ENCODE data around the gene UBXN1. TPM values are rescaled to one million over a fixed set of nuclear protein-coding genes. Genes with fewer than 3 reads are reported as not detected.
A peak's percentile ranks its signal among the peaks of the same experiment; 100 is the strongest.

The UBXN1 gene
- total RNA-seq, 1 experiment from 2014 or later = 118 TPM

DNA sequence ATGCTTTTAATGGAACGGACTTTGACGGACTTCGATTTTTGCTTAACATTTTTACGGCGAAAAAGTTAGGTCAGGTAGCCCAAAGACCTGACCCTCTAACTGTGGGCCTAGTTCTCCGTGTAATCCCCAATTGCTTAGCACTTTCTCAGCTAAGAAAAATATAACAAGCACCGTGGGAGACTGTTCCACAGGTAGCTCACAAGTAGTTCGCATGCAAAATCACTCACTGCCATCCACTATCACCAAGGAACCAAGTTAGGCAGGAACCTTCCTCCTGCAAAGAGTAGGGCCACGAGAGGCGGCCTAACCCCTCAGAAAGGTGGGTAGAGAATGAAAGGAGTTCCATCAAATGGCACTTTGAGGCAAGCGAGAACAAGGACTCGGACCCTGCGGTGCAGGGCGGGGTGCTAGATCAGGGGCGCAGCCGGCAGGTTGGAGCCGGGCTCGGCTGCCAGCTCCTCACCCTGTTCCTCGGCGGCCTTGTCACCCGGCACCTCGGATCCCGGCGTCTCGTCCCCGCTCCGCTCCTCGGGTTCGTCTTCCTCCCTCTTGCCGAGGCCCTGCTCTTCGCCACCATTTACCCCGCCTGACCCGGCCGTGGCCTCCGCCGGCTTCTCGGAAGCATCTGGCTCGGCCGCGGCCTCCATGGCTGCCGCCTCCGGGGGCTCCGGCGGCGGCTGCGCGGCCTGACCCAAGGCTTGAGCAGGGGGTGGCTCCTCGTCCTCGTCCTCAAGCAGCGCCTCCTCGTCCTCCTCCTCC lies 47.5 kb upstream of the UBXN1 start:
- Histone ChIP-seq H3K36me3 (ENCODE audit: control insufficient read depth, insufficient read depth, low read length) (peaks cover 1% of the 10 kb centered on the region; the same call in 1 of the 2 replicates), H3K4me1 (peaks cover 29% of the 10 kb centered on the region), H3K27me3 (replicated peaks; ENCODE audit: control insufficient read depth, insufficient read depth, low read length) (no peaks in the 10 kb centered on the region), H3K9me3 (no peaks in the 10 kb centered on the region), H3K4me3 (ENCODE audit: low read depth, low read length) (peak overlapping the region; percentile 94)
- peak overlapping the region; percentile 99 for H3K4me3 Mint-ChIP-seq (ENCODE audit: unreplicated experiment)
- ChIA-PET CTCF (interaction anchor here (1.1 to 4.0 kb wide), 3 partner anchors 27 to 166 kb away, joined by 3 to 21 read pairs (median 4); partner anchors contain the start of gene ZBTB3), POLR2A (interaction anchor here (0.6 to 4.8 kb wide), 14 partner anchors 13 to 155 kb away, joined by 3 to 71 read pairs (median 11); partner anchors contain the start of genes BSCL2, C11orf98, CSKMT and EEF1G)
- no peaks in the 10 kb centered on the region for H3K27me3 Mint-ChIP-seq (ENCODE audit: insufficient read depth, unreplicated experiment)
- H3K36me3 Mint-ChIP-seq (ENCODE audit: insufficient read depth, unreplicated experiment) = peaks cover 88% of the 10 kb centered on the region
- intact Hi-C loops (cut with micrococcal nuclease; ENCODE audit: unreplicated experiment) = loop anchor here (2.0 to 10.0 kb wide), 2 partner anchors 14 to 128 kb away; no protein-coding TSS in a partner anchor
- peaks cover 34% of the 10 kb centered on the region for H3K4me1 Mint-ChIP-seq (ENCODE audit: low read depth, unreplicated experiment)
- peak overlapping the region; percentile 98 for H3K27ac Mint-ChIP-seq (ENCODE audit: unreplicated experiment)
- no peak for TF ChIP-seq CTCF (IDR thresholded peaks at IDR 0.05; ENCODE audit: insufficient read depth in 1 of 2, low read depth in 1 of 2, low read length in 1 of 2, severe bottlenecking in 1 of 2, unreplicated experiment in 1 of 2)
- no TSS peak for BruUV-seq (replicated peaks)
- no peak for DNase-seq
- no peaks in the 10 kb centered on the region for H3K9me3 Mint-ChIP-seq (ENCODE audit: unreplicated experiment)

- H3K27me3 ChIP-seq (replicated peaks; ENCODE audit: control insufficient read depth, insufficient read depth, low read length) = no peaks in the 10 kb centered on the region
- Mint-ChIP-seq H3K27me3 (ENCODE audit: insufficient read depth, unreplicated experiment) (no peaks in the 10 kb centered on the region), H3K36me3 (ENCODE audit: insufficient read depth, unreplicated experiment) (peaks cover 91% of the 10 kb centered on the region), H3K4me3 (ENCODE audit: unreplicated experiment) (peak overlapping the region; percentile 99), H3K27ac (ENCODE audit: unreplicated experiment) (peak overlapping the region; percentile 98), H3K9me3 (ENCODE audit: unreplicated experiment) (no peaks in the 10 kb centered on the region), H3K4me1 (ENCODE audit: low read depth, unreplicated experiment) (peaks cover 34% of the 10 kb centered on the region)
- TF ChIP-seq CTCF (IDR thresholded peaks at IDR 0.05; ENCODE audit: insufficient read depth in 1 of 2, low read depth in 1 of 2, low read length in 1 of 2, severe bottlenecking in 1 of 2, unreplicated experiment in 1 of 2) = no peak
- H3K4me3 ChIP-seq (ENCODE audit: low read depth, low read length) = peak overlapping the region; percentile 94
- H3K4me1 ChIP-seq = peaks cover 29% of the 10 kb centered on the region
- peaks cover 4% of the 10 kb centered on the region for H3K36me3 ChIP-seq (ENCODE audit: control insufficient read depth, insufficient read depth, low read length)
- CTCF ChIA-PET = interaction anchor here (1.1 to 4.0 kb wide), 2 partner anchors 28 to 61 kb away, joined by 3 to 21 read pairs; partner anchors contain the start of gene ZBTB3
- peak in 1 of 2 experiments; percentile 41 for DNase-seq
- TSS peak; percentile 18 for BruUV-seq (replicated peaks)
- H3K9me3 ChIP-seq = no peaks in the 10 kb centered on the region
- intact Hi-C loops (cut with micrococcal nuclease; ENCODE audit: unreplicated experiment) = loop anchor here (2.0 to 10.0 kb wide), 2 partner anchors 13 to 129 kb away; no protein-coding TSS in a partner anchor
- POLR2A ChIA-PET = interaction anchor here (0.8 to 4.8 kb wide), 3 partner anchors 20 to 131 kb away, joined by 4 to 71 read pairs (median 18); partner anchors contain the start of gene ZBTB3
Observed at GRCh38 chr11:62725646-62726045, 46.8 kb upstream of the UBXN1 start.

DNA sequence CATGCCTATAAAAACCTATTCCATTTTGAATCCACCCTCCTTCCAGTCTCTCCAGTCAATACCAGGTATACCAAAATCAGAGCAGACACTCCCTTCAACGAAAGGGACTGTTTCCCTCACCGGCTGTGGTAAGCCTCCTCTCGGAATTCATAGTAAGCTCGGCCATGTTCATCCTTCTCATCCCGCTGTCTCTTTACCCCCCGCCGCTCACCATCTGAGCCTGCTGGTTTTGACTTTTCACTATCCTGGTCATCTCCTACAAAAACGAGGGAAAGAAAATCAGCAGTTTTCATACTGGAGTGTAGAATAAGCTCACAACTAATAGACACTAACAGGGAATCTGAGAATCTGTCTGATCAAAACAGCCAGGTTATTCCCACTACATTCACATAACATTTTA lies 45.3 kb upstream of the UBXN1 start:
- intact Hi-C loops (cut with micrococcal nuclease; ENCODE audit: unreplicated experiment) = loop anchor here (10.0 kb wide), 1 partner anchor 131 kb away; no protein-coding TSS in a partner anchor
- no peaks in the 10 kb centered on the region for H3K27me3 ChIP-seq (replicated peaks; ENCODE audit: control insufficient read depth, insufficient read depth, low read length)
- no peaks in the 10 kb centered on the region for H3K9me3 ChIP-seq
- no peak for DNase-seq
- ChIA-PET CTCF (no interaction called here), POLR2A (no interaction called here)
- H3K27me3 Mint-ChIP-seq (ENCODE audit: insufficient read depth, unreplicated experiment) = no peaks in the 10 kb centered on the region
- no peak overlapping the region for H3K27ac Mint-ChIP-seq (ENCODE audit: unreplicated experiment)
- H3K4me1 ChIP-seq = peaks cover 23% of the 10 kb centered on the region
- H3K4me3 Mint-ChIP-seq (ENCODE audit: unreplicated experiment) = peak overlapping the region; percentile 99
- TF ChIP-seq CTCF (IDR thresholded peaks at IDR 0.05; ENCODE audit: insufficient read depth in 1 of 2, low read depth in 1 of 2, low read length in 1 of 2, severe bottlenecking in 1 of 2, unreplicated experiment in 1 of 2) = no peak
- H3K36me3 ChIP-seq (ENCODE audit: control insufficient read depth, insufficient read depth, low read length) = peaks cover 10% of the 10 kb centered on the region
- H3K4me1 Mint-ChIP-seq (ENCODE audit: low read depth, unreplicated experiment) = peaks cover 30% of the 10 kb centered on the region
- BruUV-seq (replicated peaks) = no TSS peak
- H3K9me3 Mint-ChIP-seq (ENCODE audit: unreplicated experiment) = no peaks in the 10 kb centered on the region
- peaks cover 100% of the 10 kb centered on the region for H3K36me3 Mint-ChIP-seq (ENCODE audit: insufficient read depth, unreplicated experiment)
- H3K4me3 ChIP-seq (ENCODE audit: low read depth, low read length) = no peak overlapping the region

Data from Caco-2 (cell line).